Subcutaneous adipose tissue (tissue), 4 donors: ENCODE data around the gene HCAR3. TPM values are rescaled to one million over a fixed set of nuclear protein-coding genes. Genes with fewer than 3 reads are reported as not detected.

ENCODE experiments used
- total RNA-seq, 4 donors: library from RNA; depleted of rRNA; stranded (reverse); fragments of >200 nt; gene quantifications; one replicate each; pipeline ENCODE4 v1.1.0, GENCODE V29; 2016
- TF ChIP-seq, protein P1 (sequence below): fragments of 450-650 bp; IDR thresholded peaks from one replicate; pipeline ENCODE4 v1.5.1; 2016; ENCODE audit warnings: low read depth, mild to moderate bottlenecking, control low read depth, antibody characterized with exemption, moderate library complexity

HCAR3 gene
- total RNA-seq, 4 donors from 2014 or later, result 1.9 to 3.1 (median 2.4) TPM

DNA sequence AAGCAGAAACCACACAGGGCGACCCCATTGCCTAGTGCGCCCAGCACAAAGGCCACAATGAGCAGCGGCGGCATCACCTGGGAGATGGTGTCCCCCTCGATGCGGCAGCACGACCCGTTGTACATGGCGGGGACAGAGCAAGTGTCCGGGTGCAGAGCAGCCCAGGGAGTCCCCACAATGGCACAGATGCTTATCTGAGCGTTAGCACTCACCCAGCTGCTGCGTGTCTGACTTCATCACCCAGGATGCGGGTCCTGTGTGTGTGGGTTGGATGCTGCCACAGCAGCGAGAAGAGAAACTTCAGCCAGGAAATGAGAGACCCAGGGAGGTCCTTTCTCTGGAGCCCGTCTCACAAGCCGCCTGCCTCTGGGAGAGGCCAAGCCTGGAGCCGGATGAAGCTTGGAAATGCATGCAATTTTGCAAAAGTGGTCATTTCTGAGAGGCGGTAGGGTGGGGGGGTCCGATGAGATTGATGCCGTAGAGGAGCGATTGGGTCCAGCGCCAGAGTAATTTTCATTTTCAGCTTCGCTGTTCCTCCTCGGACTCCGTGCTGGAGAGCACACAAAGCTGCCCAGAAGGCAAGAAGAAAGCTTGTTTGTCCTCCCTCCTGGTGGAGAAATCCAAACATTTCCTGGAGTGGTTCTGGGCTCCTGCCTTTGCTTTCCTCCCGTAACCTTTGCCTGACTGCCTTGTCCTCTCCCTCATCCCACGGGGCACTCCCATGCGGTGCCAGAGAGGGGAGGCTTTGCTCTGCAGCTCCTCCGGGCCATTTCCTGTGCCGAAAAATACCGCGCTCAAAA lies 13.8 kb upstream of the HCAR3 start, which contains the start of gene HCAR1:
Gene HCAR1, minus strand, starts transcription at position 630 of the 800 bp plus-strand sequence. Its CDS starts 505 bp downstream, at position 125.
- TF ChIP-seq, protein P1, sequence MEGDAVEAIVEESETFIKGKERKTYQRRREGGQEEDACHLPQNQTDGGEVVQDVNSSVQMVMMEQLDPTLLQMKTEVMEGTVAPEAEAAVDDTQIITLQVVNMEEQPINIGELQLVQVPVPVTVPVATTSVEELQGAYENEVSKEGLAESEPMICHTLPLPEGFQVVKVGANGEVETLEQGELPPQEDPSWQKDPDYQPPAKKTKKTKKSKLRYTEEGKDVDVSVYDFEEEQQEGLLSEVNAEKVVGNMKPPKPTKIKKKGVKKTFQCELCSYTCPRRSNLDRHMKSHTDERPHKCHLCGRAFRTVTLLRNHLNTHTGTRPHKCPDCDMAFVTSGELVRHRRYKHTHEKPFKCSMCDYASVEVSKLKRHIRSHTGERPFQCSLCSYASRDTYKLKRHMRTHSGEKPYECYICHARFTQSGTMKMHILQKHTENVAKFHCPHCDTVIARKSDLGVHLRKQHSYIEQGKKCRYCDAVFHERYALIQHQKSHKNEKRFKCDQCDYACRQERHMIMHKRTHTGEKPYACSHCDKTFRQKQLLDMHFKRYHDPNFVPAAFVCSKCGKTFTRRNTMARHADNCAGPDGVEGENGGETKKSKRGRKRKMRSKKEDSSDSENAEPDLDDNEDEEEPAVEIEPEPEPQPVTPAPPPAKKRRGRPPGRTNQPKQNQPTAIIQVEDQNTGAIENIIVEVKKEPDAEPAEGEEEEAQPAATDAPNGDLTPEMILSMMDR, result no peak

DNA sequence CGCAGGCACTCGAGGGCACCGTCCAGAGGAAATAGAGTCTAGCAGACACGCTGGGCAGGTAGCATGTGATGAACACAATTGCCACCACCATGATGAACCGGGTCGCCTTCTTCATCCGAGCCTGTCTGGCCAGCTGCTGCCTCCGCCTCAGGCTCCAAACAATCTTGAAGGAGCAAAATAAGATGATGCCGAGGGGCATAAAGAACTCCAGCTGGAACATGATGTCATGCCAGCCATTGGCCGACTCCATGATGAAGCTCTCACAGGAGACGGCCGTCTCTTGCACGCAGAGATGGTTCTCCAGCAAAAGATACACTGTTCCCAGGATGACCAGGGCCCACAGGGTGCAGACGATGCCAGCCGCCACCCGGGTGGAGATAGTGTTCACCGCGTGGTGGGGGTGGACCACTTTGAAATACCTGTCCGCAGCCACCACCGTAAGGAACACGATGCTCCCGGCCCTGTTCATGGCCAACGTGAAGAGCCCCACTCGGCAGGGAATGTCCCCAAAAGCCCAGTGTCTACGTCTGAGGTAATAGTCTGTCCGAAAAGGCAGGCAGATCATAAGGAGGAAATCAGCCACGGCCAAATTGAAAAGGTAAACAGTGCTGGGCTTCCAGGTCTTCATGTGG lies 13.1 kb upstream of the HCAR3 start:
- TF ChIP-seq, protein P1, result no peak

DNA sequence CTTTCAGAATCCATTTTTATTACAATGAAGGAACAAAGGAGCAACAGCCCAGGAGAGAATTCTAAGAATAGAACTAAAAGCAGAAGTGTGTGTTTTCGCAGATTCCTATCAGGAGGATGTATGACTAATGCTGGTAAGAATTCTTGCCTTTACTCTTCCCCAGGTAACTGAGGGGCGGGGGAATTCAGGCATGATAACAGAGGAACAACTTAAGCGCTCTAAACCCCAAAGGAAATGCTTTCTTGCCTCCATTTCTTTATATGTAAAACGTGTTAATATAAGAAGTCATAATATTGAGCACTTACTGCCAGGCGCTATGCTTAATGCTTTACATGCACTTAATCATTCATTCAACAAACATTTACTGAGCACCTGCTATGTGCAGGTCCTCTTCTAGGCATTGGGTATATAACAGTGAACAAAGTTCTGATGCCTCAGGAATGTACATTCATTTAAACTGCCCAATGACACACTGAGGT lies 9.5 kb upstream of the HCAR3 start:
- TF ChIP-seq, protein P1, result no peak

DNA sequence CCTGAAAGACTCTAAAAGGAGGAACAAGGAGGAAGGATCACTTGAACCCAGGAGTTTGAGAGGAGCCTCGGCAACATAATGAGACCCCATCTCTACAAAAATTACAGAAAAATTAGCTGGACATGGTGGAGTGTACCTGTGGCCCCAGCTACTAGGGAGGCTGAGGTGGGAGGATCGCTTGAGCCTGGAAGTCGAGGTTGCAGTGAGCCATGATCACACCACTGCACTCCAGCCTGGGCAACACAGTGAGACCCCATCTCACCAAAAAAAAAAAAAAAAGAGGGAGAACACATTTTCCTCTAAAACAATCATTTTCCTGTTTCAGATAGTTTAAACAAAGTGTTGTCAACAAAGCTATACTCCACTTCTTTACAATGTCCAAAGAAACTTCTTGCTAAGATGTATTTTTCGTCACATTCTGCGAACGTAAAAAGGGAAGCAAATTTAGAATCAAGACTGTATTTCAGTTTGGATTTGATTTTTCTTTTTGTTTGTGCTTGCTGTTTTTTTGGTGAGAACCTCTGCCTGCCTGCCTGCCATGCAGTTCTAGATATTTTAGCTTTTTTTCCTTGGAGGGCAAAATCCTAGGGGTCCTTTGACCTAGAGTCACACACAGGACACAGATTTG lies 9.0 kb upstream of the HCAR3 start:
- TF ChIP-seq, protein P1, result no peak

DNA sequence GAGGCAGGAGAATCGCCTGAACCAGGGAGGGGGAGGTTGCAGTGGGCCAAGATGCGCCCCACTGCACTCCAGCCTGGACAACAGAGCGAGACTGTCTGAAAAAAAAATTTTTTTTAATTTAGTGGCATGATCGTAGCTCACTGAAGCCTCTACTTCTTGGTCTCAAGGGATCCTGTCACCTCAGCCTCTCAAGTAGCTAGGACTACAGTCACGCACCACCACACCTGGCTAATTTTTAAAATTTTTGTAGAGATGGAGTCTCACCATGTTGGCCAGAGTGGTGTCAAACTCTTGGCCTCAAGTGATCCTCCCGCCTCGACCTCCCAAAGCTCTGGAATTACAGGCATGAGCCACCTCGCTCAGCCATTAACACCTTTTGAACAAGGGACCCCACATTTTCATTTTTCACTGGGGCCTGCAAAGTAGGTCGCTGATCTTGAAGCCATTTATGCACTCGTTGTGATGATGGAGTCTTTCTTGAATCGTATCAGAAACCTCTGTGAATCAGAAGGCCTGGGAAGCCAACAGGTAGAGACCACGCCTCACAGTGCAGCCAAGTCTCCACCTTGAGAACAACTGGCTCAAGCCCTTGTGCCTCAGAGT lies 8.1 kb upstream of the HCAR3 start:
- TF ChIP-seq, protein P1, result no peak

DNA sequence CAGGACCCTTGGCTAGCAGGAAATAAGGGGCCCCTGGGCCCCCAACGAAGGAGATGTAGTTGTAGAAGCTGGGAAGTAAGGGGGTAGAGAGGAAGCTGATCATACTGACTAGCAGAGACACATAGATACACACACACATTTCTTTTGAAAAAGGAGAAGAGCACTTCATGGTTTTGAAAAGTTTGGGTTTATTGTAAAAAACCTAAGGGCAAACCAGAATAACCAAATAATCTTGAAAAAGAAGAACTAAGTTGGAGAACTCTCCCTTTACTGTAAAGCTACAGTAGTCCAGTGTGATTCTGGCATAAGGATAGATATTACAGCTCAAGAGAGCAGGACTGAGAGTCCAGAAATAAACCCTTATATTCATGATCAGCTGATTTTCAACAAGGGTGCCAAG lies 5.8 kb upstream of the HCAR3 start:
- TF ChIP-seq, protein P1, result no peak
